HG02798 (cell line): ENCODE data around the gene CCR4.
"Not testable (repeated sequence)": the region's sequence is repeated elsewhere in the genome, so short reads cannot be mapped to it uniquely, and the experiment has no call there.

Source experiments
- ATAC-seq: cut with Tn5 transposase; IDR thresholded peaks from one replicate; pipeline ENCODE4 v1.9.1; 2021; ENCODE audit warnings: mild to moderate bottlenecking; ENCODE audit not compliant: unreplicated experiment, poor library complexity

The CCR4 gene

DNA sequence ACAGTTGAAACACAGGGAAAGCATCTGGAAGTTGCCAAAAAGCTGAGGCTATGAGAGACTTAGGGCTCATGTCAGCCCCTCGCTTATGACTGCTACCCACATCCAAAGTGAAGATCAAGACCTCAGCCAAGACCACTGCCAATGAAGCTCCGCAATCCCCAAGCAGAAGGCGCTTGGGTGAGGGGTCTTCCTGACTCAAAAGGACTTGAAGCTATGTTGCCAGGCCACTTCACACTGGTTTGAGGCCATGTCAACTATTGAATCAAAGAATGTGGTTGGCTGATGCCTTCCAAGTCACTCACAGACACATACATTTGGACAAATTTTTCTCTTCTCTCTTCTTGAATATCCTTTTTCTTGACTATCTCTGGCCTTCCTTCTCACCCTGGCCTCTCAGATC lies 928 bp upstream of the CCR4 start:
- no peak for ATAC-seq

DNA sequence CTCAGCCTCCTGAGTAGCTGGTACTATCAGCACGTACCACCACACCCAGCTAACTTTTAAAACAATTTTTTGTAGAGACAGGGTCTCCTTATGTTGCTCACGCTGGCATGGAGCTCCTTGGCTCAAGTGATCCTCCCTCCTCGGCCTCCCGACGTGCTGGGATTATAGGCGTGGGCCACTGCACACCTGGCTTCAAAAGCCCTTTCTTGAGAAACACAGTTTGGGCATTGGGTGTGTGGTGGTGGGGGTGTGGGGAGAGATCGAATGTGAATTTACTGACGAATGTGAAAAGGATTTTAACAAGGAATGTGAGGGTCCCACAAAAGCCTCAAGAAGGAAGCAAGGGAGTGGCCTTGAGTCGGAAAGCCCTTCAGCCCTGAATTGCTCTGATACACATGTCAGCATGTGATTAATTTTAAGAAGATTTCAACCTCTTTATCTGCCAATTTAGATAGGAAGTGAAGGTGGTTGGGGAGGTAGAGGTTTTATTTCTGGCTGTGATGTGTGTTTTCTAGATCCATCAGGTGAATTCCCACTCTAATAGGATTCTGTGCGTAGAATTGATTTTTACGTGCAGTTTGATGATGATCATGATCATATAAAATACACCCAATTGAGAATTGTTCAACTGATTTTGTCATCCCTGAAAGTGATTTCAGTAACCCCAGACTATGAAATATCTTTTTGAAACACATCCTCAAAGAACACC lies 1.1 kb downstream of the CCR4 start:
- ATAC-seq: no peak

DNA sequence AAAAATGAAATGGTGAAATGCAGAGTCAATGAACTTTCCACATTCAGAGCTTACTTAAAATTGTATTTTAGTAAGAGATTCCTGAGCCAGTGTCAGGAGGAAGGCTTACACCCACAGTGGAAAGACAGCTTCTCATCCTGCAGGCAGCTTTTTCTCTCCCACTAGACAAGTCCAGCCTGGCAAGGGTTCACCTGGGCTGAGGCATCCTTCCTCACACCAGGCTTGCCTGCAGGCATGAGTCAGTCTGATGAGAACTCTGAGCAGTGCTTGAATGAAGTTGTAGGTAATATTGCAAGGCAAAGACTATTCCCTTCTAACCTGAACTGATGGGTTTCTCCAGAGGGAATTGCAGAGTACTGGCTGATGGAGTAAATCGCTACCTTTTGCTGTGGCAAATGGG lies 3.1 kb downstream of the CCR4 start:
- no peak for ATAC-seq

DNA sequence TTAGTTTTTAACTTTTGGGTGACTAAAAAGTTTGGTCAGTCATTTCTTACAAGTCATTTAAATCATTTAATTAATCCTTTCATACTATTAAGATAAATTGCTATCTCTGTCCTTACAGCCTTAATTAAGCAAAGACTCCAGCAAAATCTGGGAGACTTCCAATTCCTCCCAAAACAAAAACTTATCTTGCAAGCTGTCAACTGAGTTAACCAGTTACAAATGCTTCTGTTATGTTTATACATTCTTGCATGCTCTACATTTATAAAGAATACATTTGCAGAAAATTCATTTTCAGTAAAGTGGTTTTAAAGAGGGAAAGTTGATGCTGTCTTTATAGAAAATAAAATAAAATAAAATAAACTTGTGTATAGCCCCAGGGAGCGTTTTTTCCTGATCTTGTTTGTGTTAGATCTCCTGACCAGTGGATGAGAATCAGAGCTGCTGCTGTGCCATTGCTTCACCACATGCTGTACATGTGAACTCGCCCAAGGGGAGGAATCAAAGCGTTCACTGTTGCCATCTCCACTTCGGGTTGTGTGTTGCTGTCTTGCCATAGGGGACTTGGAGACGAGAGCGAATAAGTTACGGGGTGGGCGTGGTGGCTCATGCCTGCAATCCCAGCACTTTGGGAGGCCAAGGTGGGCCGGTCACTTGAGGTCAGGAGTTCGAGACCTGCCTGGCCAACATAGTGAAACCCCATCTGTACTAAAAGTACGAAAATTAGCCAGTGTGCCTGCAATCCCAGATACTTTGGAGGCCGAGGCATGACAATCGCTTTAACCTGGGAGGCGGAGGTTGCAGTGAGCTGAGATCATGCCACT lies 5.5 kb downstream of the CCR4 start:
- ATAC-seq: no peak

DNA sequence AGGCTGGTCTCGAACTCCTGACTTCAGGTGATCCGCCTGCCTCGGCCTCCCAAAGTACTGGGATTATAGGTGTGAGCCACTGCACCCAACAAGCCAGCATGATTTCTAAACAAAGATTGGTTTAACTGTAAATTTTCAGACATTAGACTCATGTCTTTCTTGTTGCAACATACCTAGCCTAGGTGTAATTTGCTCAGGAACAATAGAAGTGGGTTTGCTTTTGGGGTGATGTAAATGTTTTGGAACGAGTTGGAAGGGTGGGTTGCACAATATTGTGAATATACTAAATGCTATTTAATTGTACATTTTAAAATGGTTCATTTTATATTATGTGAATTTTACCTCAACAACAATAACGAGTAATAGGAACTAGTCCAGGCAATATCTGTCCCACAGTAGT lies 7.1 kb downstream of the CCR4 start:
- no peak for ATAC-seq

DNA sequence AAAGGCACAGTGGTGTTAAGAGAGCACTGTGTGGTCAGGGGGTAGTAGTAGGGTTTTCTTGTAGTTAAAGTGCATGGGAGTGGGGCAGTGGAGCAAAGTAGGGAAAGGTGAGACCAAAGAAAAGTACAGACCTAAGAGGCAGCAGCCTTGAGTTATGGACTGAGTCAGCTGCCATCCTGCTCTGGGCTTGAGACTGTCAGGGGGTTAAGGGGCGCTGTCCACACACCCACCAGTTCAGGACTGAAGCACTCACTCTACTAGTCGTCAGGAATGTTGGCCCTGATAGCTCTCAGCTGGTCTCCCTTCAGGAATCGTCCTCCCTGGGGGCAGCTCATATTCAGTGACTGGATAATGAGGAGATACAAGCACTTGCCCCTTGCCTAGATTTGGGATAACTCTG lies 7.9 kb downstream of the CCR4 start:
- no peak for ATAC-seq

DNA sequence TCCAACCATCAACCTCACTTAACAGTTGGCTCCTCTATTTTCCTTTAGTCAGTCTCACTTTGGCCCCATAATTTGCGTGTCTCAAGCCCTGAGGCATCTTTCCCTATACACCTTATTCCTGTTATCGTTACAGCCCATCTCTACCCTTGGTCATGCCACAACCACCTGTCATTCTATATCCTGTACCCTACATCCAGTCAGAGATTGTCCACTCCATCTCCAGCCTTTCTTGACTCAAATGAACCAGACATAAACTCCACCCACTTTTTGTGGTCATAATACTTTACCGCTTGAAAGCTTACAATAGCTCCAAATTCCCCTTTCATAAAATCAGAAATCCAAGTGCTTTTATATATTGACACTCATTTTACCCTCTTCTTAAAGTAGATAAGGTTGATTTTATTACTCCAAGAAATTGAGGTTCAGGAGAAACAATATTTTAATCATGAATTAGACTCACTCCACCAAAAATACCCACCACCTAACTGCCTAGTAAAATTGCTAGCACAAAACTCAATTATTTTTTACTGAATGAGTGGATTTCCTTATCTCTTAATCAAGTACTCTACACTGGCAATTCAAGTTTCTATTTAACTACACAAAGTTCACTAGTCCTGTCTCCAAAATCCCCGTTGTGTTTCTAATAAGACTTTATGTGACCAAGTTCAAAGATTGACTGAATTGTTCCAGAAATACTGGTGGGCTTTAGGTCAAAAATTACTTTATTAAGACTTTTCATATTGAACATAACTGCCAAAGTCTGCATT lies 9.1 kb downstream of the CCR4 start:
- no peak for ATAC-seq

DNA sequence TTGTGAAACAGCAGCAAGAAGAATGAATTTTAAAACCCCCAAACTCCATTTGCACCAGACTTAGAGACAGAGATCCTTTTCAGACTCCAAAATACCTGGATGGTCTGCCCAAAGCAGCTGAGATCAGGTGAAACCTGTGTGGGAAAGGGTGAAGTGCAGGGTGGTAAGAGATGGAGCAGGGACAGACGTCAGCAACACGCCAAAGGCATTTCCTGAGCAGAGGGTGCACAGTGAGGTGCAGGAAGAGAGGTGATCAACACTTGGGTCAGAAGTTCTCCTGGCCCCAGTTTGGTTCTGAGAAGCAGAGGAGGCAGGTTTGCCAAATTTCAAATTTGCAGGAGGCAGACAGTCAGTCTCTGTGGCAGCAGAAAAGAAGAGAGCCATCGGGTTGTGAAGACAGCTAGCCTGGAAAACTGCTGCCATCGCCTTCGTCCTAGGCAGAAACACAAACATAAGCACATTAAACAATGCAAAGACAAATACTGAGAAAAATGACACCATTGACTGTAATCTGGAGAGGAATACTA lies 9.8 kb downstream of the CCR4 start:
- no peak for ATAC-seq

DNA sequence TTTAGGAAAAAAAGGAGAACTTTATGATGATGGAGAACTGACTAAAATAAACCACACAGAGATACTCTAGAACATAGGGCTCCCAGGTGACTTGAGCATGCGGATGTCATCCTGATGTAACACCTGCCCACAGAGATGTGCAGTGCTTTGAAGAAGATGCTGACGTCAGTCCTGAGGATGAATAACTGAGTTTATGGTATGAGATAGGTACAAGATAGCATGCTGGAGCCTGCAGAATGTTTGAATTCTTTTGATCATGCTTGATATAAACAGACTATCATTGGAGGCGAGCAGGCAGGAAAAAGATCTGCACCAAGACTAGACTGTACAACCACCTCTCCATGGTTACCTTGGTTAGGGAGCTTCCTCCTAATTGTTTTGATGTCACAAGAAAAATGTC lies 12.4 kb downstream of the CCR4 start:
- no peak for ATAC-seq

DNA sequence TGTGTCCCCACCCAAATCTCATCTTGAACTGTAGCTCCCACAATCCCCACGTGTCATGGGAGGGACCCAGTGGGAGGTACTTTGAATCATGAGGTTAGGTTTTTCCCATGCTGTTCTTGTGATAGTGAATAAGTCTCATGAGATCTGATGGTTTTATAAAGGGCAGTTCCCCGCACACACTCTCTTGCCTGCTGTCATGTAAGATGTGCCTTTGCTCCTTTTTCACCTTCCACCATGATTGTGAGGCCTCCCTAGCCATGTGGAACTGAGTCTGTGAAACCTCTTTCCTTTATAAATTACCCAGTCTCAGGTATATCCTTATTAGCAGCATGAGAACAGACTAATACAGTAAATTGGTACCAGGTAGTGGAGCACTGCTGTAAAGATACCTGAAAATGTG lies 13.3 kb downstream of the CCR4 start:
- not testable (repeated sequence) for ATAC-seq

DNA sequence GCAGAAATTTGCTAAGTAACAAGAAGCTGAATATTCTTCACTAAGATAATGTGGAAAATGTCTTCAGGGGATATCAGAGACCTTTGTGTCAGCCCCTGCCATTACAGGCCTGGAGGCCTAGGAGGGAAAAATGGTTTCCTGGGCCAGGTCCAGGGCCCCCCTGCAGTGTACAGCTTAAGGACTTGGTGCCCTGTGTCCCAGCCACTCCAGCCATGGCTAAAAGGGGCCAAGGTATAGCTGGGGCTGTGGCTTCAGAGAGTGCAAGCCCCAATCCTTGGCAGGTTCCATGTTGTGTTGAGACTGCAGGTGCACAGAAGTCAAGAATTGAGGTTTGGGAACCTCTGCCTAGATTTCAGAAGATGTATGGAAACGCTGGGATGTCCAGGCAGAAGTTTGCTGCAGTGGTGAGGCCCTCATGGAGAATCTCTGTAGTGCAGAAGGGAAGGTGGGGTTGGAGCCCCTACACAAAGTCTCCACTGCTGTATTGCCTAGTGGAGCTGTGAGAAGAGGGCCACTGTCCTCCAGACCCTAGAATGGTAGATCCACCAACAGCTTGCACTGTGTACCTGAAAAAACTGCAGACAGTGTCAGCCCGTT lies 14.3 kb downstream of the CCR4 start:
- not testable (repeated sequence) for ATAC-seq

DNA sequence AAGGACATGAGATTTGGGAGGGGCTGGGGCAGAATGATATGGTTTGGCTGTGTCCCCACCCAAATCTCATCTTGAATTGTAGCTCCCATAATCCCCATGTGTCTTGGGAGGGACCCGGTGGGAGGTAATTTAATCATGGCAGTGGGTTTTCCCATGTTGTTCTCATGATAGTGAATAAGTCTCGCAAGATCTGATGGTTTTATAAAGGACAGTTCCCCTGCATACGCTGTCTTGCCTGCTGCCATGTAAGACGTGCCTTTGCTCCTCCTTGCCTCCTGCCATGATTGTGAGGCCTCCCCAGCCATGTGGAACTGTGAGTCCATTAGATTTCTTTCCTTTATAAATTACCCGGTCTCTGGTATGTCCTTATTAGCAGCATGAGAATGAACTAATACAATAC lies 15.2 kb downstream of the CCR4 start:
- ATAC-seq: not testable (repeated sequence)

DNA sequence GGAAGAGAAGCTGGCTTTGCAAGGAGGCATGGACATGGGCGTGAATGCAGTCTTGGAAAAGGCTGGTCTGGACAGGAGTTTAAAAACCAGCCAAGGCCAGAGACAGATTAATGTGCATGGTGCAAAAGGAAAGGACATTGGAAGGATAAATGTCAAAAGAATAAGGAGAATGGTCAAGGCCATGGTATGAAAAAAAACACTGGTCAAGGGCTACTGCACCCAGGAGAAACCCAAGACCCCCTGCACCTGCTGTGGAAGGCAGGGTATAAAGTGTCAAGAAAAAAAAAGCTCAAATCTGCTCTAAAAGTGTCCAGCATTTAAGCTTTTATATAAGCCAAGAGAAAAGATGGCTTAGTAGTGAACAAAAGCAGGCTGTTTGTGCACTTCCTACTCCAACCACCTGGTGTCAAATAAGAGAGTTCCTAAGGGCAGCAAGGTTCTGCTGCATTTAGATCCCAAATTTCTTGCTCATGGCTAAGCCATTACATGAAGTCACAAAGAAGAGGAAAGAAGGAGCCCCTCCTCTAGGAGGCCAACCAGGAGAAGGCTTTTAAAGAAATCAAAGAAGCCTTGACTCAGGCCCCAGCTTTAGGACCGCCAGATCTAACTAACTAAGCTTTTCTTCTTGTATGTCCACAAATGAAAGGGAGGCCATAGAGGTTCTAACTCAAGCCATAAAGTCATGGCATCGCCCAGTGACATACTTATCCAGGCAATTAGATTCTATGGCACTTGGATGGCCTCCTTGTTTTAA lies 16.9 kb downstream of the CCR4 start:
- no peak for ATAC-seq

DNA sequence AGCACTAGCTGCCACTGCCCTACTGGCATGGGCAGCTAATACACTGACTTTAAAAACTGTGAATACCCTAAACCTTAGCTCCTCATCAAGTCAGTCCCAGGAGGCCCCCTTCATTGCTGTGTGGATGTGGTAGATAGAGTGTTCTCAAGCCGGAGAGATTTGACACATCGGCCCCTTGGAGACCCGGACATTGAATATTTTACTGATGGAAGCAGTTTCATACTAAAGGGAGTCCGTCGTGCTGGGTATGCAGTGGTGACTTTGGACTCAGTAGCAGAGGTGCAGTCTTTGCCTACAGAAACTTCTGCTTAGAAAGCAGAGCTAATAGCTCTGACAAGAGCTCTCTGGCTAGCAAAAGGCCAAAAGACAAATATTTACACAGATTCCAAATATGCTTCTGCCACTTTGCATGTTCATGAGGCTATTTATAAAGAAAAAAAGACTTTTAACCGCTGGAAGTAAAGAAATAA lies 17.5 kb downstream of the CCR4 start:
- no peak for ATAC-seq

DNA sequence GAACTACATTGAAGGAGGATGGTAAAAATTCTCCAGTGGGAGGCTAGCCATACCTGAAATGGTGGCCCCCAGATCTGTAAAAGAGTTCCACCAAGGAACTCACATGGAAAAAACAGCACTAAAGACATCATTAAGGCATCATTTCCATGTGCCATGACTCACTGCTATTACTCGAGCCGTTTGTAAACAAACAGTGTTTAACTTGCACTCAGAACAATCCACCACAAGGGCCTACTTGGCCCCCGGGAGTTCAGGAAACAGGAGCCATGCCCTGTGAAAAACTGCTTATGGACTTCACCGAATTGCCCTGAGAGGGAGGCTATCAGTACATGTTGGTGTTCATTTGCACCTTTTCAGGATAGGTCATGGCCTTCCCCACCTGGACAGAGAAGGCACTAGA lies 18.2 kb downstream of the CCR4 start:
- ATAC-seq: no peak

DNA sequence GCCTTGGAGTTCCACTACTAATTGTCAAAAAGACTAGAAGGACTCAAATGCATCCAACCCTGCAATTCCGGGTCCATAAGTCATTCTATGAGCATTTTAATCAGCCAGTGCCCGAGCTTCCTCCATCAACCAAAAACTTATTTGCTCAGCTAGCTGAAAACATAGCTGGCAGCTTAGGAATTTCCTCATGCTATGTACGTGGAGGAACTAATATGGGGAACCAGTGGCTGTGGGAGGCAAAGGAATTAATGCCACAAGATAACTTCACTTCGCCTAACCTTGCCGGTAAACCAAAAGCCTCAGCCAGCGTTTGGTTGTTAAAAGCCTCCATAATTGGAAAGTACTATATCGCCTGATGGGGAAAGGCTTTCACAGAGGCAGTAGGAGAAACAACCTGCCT lies 19.8 kb downstream of the CCR4 start:
- ATAC-seq: not testable (repeated sequence)

DNA sequence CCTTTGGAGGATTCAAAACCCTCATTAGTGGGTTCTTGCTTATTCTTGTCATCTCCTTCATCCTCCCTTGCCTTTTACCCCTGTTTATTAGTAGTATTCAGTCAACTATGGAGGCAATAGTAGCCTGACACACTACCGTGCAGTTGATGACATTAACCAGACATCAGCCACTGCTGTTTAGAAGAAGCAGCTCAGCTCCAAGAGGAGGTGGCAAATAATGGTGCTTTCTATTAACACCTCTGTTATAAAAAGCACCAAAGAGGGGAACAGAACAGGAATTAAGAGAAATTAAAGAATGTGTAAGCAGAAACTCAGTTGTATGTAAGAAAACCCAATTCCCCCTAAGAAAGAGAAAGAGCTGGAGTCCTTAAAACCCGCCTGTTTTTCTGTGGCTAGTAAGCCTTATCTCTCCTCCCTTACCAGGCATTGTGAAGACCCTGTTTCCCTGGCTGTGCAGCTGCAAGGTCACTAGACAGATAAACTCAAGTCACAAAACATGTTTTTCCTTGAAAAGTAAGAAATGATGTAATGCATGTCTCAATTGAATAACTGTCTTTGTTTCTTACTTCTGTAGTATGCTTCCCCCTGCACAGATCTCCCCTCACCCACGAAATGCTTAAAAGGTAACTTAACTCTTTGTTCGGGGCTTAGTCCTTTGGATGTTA lies 21.2 kb downstream of the CCR4 start:
- no peak for ATAC-seq

DNA sequence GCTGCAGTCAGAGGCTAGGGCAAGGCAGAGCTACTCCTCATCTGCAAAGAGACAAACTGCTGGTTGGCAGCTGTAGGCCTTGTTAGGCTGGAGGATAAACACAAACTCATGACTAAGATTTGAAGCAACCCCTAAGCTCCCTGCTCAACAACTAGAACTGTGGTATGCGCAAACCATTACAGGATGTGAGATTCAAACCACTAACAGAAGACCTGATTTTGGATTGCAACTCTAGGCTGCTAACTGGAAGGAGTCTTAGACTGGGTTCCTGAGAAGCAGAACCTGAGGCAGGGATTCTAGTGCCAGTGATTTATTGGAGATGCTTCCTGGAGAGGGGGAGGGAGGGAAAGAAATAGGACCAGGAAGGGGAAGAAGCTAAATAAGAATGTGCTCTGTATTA lies 22.5 kb downstream of the CCR4 start:
- ATAC-seq: no peak

DNA sequence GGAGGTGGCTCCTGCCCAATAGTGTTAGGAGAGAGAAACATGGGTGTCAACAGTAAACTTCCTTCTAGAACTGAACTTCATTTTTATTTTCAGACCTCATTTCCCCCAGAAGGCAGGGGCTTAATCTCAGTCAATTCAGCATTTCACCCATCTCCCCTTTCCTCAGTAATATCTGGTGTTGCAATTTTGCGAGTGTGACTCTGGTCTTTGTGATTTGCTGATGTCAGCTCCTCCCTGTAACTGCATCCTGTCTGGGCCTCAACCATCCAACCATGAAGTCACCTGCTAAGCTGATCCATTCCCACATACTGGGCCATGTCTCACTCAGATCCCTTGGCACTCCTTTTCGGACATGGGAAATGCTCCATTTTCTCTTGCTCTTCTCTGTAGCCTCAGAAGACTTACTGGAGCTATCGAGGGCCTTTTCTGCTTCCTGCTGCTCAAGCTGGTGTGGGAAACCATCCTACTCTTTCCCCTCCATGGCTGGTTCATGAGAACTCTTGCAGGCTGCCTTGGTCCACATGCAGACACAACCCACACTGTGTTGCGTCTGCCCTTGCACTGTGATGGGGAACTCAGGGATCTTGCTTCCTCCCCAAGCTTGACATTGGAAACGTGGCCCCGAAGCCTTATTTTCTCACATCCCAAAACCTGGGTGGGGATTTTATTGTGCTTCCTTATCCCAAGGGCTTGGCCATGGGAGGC lies 24.6 kb downstream of the CCR4 start:
- no peak for ATAC-seq
